Measurements from ENCODE around the gene SRRM3.

Gene SRRM3

DNA sequence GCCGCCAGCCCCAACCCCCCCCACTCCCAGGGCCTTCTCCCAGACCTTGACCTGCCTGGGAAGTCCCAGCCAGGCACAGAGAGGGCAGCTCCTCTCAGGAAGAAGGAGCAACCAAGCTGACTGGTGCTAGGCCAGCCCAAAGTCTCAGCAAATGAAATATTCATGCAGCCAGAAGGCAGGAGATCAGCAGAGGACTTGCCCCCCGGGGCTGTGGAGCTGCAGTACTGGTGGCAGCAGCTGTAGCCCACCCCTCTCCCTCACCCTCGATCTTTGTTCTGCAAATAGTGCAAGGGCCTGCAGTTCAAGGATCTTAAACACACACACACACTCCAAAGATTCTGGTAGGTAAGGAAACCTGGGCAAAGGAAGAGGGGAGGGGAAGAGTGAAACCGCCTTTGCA lies 3.5 kb upstream of the SRRM3 start:
- no peak overlapping the region for H3K9ac ChIP-seq
- H3K27ac ChIP-seq: no peak overlapping the region
- no peaks in the 10 kb centered on the region for H3K4me1 ChIP-seq
- TF ChIP-seq, protein P1, sequence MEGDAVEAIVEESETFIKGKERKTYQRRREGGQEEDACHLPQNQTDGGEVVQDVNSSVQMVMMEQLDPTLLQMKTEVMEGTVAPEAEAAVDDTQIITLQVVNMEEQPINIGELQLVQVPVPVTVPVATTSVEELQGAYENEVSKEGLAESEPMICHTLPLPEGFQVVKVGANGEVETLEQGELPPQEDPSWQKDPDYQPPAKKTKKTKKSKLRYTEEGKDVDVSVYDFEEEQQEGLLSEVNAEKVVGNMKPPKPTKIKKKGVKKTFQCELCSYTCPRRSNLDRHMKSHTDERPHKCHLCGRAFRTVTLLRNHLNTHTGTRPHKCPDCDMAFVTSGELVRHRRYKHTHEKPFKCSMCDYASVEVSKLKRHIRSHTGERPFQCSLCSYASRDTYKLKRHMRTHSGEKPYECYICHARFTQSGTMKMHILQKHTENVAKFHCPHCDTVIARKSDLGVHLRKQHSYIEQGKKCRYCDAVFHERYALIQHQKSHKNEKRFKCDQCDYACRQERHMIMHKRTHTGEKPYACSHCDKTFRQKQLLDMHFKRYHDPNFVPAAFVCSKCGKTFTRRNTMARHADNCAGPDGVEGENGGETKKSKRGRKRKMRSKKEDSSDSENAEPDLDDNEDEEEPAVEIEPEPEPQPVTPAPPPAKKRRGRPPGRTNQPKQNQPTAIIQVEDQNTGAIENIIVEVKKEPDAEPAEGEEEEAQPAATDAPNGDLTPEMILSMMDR (IDR thresholded peaks at IDR 0.05): no peak
- peaks cover 14% of the 10 kb centered on the region for H3K79me2 ChIP-seq
- H3K9me3 ChIP-seq (ENCODE audit: control insufficient read depth, low read length): no peaks in the 10 kb centered on the region
- H3K36me3 ChIP-seq (ENCODE audit: control insufficient read depth, insufficient read depth, low read length): no peaks in the 10 kb centered on the region
- H3K27me3 ChIP-seq (ENCODE audit: control insufficient read depth, insufficient read depth, low read length): no peaks in the 10 kb centered on the region
- no peak overlapping the region for H3K4me2 ChIP-seq (ENCODE audit: low read length)
- H3K4me3 ChIP-seq (ENCODE audit: low read depth, low read length): no peak overlapping the region
- peak overlapping the region; percentile 38 for H2AFZ ChIP-seq

DNA sequence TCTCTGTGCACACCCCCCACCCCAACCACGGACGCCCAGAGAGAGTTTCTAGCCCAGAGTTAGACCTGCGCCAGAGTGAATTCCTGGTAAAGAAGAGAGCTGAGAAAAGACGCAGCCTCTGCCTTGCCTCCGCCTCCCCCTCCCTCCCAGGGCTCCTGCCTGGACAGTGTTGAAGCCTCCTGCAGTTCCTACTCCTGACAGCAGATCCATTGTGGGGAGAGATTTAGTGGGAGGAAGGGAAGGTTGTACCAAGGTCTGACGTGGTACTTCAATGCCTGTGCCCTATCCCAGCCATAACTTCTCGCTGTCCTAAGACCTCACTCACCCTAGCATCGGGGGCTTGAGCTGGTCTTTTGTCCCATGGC lies 952 bp downstream of the SRRM3 start:
- H3K27ac ChIP-seq: no peak overlapping the region
- peak overlapping the region; percentile 88 for H2AFZ ChIP-seq
- no peaks in the 10 kb centered on the region for H3K9me3 ChIP-seq (ENCODE audit: control insufficient read depth, low read length)
- H3K79me2 ChIP-seq: peaks cover 32% of the 10 kb centered on the region
- TF ChIP-seq, protein P1 (IDR thresholded peaks at IDR 0.05): no peak
- H3K4me1 ChIP-seq: no peaks in the 10 kb centered on the region
- no peaks in the 10 kb centered on the region for H3K27me3 ChIP-seq (ENCODE audit: control insufficient read depth, insufficient read depth, low read length)
- no peak overlapping the region for H3K4me3 ChIP-seq (ENCODE audit: low read depth, low read length)
- H3K36me3 ChIP-seq (ENCODE audit: control insufficient read depth, insufficient read depth, low read length): no peaks in the 10 kb centered on the region
- H3K4me2 ChIP-seq (ENCODE audit: low read length): no peak overlapping the region
- H3K9ac ChIP-seq: no peak overlapping the region

DNA sequence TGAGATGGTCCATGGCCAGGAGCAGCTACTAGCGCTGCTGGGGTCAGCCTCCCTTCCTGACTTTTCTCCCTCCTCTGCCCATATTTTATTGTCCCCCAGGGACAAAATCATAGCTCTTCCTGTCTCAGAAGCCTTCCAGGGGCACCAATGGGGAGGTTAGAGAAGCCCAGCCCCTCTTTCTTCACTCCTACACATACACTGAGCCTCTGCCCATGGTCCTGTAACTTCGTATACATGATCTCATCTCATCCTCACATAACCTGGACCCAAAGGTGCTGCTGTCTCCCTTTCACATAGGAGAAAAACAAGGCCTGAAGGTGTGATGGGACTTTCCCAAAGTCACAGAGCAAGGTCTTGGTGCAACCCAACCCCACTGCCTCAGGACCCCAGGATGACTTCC lies 2.5 kb downstream of the SRRM3 start:
- peaks cover 32% of the 10 kb centered on the region for H3K79me2 ChIP-seq
- H3K9me3 ChIP-seq (ENCODE audit: control insufficient read depth, low read length): no peaks in the 10 kb centered on the region
- no peaks in the 10 kb centered on the region for H3K36me3 ChIP-seq (ENCODE audit: control insufficient read depth, insufficient read depth, low read length)
- H3K27me3 ChIP-seq (ENCODE audit: control insufficient read depth, insufficient read depth, low read length): no peaks in the 10 kb centered on the region
- no peak overlapping the region for H3K9ac ChIP-seq
- H3K4me2 ChIP-seq (ENCODE audit: low read length): no peak overlapping the region
- no peaks in the 10 kb centered on the region for H3K4me1 ChIP-seq
- no peak overlapping the region for H2AFZ ChIP-seq
- no peak overlapping the region for H3K27ac ChIP-seq
- TF ChIP-seq, protein P1 (IDR thresholded peaks at IDR 0.05): no peak
- H3K4me3 ChIP-seq (ENCODE audit: low read depth, low read length): no peak overlapping the region

DNA sequence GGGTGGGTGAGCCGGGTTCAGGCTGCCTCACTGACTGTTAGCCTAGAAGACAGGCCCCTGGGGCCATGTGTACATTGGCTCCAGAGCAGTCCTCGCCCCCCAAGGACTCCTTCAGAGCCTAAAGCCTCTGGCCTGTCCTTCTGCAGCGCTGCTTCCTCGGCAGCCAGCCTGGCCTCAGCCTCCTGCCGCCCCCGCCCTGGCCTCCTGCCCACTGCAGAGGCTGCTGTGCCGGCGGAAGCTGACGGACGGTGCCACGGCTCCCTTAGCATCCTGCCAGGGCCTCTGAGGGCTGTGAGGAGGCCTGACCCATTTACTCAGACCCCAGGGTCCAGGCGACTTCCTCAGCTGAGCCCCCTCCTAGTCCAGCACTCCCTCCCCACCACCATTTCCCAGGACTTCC lies 4.9 kb downstream of the SRRM3 start:
- Histone ChIP-seq H3K4me1 (no peaks in the 10 kb centered on the region), H3K27me3 (ENCODE audit: control insufficient read depth, insufficient read depth, low read length) (no peaks in the 10 kb centered on the region)
- TF ChIP-seq, protein P1 (IDR thresholded peaks at IDR 0.05): no peak

DNA sequence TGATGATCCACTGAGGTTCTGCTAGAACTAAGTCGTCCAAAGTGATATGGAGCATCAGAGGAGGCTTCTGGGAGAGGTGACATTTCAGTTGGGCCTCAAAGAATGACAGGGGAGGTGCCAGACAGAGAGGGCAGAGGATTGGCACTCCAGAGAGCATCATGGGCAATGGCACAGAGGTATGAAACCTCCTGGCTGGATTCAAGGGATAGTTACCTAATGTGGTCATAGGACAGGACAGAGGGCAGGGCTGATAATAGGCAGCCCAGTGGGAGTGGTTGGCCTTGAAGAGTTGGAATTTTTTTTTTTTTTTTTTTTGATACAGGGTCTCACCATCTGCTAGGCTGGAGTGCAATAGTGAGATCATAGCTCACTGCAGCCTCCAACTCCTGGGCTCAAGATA lies 7.6 kb downstream of the SRRM3 start:
- no peak overlapping the region for H3K4me2 ChIP-seq (ENCODE audit: low read length)
- no peaks in the 10 kb centered on the region for H3K4me1 ChIP-seq
- H3K36me3 ChIP-seq (ENCODE audit: control insufficient read depth, insufficient read depth, low read length): no peaks in the 10 kb centered on the region
- no peaks in the 10 kb centered on the region for H3K9me3 ChIP-seq (ENCODE audit: control insufficient read depth, low read length)
- no peak overlapping the region for H2AFZ ChIP-seq
- H3K27me3 ChIP-seq (ENCODE audit: control insufficient read depth, insufficient read depth, low read length): no peaks in the 10 kb centered on the region
- TF ChIP-seq, protein P1 (IDR thresholded peaks at IDR 0.05): no peak
- peaks cover 22% of the 10 kb centered on the region for H3K79me2 ChIP-seq
- H3K4me3 ChIP-seq (ENCODE audit: low read depth, low read length): no peak overlapping the region
- H3K9ac ChIP-seq: no peak overlapping the region
- H3K27ac ChIP-seq: no peak overlapping the region

More for the DNA sequence above, 4.9 kb downstream of the SRRM3 start:
- Histone ChIP-seq H3K9ac (no peak overlapping the region), H3K79me2 (peaks cover 35% of the 10 kb centered on the region), H3K9me3 (ENCODE audit: control insufficient read depth, low read length) (no peaks in the 10 kb centered on the region), H3K36me3 (ENCODE audit: control insufficient read depth, insufficient read depth, low read length) (no peaks in the 10 kb centered on the region), H3K27ac (no peak overlapping the region), H3K4me3 (ENCODE audit: low read depth, low read length) (no peak overlapping the region), H3K4me2 (ENCODE audit: low read length) (no peak overlapping the region), H2AFZ (no peak overlapping the region)

All from parathyroid adenoma (tissue), 2 donors.